GM18870 (cell line): ENCODE data around the gene PPARD.
A peak's percentile ranks its signal among the peaks of the same experiment; 100 is the strongest.
"Not testable (repeated sequence)": the region's sequence is repeated elsewhere in the genome, so short reads cannot be mapped to it uniquely, and the experiment has no call there.

ENCODE experiments used
- ATAC-seq: cut with Tn5 transposase; IDR thresholded peaks from one replicate; pipeline ENCODE4 v1.9.1; 2021; ENCODE audit warnings: moderate library complexity; ENCODE audit not compliant: unreplicated experiment

Gene PPARD

DNA sequence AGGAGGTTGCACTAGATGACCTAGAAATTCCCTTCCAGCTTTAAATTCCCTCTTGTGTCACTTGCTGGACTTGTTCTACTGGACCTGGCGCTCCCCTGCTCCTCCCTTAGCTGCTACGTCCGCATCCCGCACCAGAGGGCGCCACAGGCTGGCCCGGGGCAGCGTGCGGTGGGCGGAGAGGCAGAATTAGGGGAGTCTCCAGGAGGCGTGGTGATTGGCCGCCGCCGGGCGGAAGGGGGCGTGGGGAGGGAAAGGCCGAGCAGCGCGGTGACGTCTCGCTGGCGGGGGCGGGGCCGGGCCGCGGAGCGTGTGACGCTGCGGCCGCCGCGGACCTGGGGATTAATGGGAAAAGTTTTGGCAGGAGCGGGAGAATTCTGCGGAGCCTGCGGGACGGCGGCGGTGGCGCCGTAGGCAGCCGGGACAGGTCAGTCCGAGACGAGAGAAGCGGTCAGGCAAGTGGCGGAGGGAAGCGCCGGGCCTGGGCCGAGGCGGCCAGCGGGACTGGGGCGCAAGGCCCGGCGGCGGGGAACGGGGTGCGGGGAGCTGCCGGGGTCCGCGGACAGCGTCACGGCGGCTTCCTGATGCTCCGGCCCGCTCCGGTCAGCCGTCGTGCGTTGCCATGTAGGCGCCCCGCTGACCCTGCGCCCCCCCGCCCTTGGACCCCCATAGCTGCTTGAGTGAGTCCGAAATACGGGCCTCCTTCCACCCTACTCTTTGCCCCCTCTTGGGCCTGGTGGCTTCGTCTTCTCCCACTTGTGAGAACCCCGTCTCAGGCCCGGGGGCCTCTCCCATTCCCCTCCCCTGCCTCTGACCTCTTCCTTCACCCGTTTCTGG, at the start of gene PPARD:
PPARD (plus strand) TSS at position 301 of the 834 bp plus-strand sequence. CDS start 68,530 bp downstream, outside the sequence.
- ATAC-seq = peak; percentile 79

DNA sequence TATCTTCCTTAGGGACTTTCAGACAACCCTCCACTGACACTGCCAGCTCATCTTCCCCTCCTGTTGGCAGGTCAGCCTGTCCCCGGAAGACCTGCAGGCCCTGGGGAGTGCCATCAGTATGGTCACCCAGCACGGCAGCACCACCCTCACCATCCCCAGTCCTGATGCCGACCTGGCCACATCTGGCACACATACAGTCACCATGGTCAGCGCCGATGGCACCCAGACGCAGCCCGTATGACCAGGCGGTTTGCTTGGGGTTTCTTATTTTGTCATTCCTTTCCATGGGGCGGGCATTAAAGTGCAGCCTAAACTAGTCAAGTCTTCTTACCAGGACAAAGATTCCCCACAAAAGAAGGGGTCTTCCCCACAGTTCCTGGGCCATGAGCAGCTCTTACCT, 48.7 kb upstream of the PPARD start:
- ATAC-seq = no peak

DNA sequence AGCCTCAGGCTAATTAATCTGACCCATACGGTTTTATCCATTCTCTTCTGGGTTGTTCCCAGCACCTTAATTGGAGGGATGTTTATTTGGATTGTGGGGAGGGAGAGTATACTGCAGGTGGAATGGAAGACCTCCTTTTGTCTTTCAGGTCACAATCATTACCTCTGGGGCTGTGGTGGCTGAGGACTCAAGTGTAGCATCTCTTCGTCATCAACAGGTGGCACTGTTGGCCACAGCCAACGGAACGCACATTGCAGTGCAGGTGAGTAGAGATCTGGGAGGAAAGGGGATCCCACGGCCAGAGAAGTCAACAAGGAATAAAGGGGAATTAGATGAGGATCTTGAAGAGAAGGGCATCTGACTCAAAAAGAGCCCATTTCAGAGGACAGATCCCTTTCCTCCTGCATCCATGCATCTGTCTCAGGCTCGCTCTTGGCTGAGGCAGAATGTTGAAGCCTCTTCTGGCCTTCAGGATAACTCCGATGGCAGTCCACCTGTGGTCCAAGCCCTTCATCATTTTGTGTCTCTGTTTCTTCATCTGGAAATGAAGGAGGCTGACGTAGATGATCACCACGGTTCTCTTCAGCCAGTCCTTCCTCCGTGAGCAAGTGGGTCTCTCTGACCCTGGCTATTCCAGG, 47.9 kb upstream of the PPARD start:
- ATAC-seq = no peak

DNA sequence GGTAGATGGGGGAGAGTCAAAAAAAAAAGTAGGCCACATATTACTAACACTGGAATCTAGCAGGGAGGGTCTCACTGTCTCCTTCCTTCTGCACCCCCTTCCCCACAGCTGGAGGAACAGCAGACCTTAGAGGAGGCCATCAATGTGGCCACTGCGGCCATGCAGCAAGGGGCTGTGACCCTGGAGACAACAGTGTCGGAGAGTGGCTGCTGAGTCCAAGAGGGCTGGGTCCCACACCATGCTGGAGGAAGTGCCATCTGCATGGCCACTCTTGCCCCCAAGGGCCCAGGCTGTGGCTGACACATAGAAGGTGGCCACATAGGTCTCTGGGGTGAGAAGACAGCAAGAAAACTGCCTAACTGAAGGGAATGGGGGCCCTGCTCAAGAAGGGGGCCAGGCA, 47.3 kb upstream of the PPARD start:
- ATAC-seq = no peak

DNA sequence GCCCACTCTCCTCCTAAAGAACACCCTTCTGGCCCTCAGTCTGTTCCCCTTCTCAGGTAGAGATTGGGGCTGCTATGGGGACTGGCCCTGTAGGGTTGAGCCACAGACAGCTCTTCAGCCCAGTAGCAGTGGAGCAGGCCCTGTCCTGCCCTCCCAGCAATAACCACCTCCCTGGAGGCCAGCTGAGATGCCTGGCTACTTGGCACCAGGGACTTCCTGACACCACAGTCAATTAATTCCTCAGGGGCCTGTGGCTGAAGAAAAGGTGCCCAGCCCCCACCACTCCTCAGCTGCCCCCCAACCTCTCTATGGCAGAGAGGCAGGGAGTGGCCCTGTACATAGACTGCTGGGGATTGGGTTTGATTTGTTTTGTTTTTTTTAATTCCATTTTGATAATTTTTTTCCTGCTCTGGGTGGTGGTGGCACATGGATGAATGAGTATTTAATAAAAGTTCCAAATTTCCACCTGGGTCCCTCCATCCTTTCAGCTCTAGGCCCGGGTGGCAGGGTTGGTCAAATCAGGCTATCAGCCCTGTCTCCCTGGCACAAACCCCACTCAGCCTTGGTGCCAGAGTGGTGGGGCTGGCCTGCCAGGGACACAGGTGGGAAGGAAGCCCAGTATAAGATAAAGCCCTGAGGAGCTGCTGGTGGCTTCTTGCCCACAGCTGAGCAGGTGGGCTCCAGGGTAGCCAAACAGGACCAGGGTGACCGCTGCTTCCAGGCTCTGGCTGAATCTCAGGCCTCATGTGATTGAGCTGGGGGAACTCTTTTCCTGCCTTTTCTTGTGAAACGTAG, 46.6 kb upstream of the PPARD start:
- ATAC-seq = no peak

DNA sequence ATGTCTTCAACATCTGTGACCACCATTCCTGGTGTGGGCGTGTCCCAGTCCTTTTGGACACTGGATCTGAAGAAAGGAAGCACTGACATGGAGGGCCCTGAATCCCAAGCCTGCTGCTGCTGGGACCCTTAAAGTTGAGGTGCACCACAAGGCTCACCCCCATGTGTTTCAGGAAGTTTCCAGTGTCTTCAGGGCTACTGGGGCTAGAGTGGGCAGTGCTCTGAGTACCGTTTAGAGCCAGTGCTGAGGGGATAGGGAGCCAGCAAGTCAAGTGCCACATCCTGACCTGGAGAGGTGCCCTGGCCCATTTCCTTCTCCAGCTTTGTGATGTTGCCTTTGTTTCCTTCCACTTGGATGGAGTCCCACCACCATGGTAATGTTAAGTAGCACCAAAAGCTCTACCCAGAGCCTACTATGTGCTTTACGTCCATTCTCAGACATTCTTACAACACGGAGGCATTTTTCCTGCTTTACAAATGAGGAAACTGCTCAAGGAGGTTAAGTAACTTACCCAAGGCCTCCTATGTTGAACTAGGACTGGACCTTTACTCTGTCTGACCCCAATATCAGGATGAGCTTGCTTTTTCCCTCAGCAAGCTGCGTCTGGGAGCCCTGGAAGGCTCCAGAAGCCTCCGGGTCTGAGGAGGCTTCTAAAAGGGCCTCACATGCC, 45.3 kb upstream of the PPARD start:
- peak; percentile 8 for ATAC-seq

DNA sequence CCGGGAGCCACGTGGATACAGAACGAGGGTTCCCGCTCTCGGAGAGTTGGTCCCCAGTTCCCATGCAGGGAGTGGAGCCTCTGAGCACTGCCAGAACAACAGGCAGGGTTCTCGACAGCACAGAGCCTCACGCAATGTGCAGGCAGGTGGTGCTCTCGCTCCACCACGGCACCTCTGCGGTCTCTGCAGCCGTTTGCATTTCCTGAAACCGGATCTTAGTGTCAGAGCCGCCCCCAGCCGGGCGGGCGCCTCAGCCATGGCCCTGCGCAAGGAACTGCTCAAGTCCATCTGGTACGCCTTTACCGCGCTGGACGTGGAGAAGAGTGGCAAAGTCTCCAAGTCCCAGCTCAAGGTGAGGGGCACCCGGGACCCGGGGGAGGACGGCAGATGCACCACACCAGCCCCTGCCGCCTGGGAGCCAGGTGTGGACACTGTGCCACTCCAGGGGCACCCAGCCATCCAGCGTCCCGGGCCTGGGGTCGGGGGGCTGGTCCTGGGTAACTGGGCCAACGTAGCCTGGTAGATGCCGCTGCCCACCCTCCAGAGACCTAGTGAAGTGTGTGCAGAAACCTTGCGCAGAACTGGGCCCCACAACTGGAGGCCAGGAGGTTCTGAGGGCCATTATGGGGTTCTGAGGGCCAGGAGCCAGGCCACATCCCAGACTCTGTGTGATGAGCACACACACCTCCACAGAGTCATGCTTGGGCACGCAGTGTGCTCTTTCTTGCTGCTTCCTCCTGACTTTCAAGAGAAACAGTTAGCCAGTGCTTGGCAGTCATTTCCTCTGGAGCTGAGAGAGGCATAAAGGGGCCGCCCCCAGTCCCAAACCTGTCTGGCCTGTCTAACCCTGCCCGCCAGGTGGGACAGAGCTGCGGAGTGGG, 44.5 kb upstream of the PPARD start, which contains the start of gene DEF6:
DEF6 (plus strand) TSS at position 218 of the 881 bp plus-strand sequence; CDS start at position 257, 39 bp downstream.
- ATAC-seq = peak; percentile 73

DNA sequence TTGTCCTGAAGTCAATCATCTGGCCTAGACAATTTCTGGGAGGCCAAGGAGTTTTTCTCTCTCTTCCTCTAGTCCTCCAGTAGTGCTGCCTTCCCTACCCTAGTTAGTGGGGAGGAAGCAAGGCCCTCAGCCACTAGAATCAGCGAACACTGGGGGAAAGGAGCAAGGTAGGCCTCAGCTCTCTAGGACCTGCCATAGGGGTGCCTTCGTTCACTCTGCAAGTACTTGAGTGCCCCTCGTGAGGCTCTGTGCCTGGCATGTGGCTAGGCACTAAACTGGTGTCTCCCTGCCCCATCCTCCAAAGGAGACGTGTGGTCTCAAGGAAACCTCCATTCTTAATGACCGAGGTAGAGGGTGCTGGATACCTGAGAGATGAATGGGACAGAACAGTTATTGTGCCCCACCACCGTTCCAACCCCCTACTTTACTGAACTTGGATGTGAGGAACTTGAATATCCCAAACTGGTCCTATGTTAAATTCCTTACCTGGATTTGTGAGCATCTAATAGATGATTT, 43.7 kb upstream of the PPARD start:
- no peak for ATAC-seq

DNA sequence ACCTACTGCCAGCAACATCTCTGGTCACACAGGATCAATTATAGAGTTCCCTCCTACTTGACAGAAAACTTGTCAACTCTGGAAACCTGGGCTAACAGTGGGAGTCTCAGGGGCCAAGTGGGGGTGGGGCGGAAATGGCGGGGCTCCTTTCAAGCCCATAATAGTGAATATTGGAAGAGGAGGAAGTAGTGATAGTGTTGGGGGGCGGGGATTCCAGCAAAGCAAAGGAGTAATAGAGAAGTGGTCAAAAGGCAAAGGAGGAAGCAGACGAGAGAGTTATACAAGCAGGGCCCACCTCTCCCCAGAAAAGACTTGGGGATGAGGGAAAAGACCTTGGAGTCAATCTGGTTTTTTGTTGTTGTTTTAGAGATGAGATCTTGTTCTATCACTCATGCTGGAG, 42.7 kb upstream of the PPARD start:
- ATAC-seq = no peak

DNA sequence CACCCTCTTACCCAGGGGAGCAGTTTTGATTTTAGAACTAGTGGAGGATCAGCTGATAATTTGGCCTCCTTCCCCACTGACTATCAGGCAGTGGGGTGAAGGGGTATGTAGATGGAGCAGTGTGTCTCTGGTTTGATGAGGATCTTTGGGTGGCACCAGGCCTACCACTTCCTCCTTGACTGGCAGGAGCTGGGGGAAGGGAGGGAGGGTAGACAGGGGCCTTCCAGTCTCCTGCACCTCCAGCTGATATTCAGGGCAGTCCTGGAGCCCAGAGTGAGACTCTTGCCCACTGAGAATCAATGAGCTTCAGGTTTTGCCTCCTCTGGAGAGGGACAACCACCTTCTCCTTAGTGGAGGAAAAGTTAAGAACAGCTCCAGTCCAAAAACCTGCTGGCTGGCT, 41.5 kb upstream of the PPARD start:
- ATAC-seq = no peak

DNA sequence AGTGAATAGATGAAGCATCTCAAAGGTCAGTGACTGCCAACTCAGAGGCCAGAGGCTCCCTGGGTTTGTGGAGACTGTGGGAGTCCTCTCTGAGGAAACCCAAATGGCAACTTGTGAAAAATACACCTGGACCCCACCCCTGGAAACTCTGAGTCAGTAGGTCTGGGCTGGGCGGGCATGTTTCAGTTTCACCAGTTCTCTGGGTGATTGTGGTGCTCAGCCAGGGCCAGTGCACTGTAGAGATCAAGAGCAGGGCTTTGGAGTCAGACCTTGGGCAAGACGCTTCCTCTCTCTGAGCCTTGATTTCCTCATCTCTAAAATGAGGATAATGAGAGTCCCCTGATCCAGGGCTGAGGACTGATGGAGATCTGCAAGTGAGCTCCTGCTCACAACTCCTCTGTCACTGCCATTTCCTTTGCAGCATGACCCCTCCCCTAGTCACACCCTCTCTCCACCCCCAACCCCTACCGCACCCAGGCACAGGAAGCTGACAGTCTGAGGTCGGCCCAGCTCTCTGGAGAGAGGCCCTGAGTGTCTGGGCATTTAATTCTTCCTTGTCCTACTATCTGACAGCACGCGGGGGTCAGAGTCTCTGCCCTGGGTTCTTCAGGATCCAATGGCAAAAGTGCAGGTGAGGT, 39.6 kb upstream of the PPARD start:
- peak; percentile 61 for ATAC-seq

DNA sequence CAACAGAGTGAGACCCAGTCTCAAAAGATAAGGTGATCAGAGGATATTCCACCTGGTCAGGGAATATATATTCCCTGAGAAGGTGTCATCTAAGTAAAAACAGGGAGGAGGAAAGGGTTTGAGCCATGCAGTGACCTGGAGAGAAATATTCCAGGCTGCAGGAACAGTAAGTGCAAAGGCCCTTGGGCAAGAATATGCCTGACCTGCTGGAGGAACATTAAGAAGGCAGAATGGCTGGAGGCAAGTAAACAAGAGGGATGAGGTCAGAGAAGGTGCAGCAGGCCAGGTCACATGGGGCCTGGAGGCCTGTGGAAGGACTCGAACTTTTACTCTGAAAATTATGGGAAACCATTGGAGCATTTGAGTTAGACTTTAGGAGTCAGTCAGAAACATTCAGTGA, 38.1 kb upstream of the PPARD start:
- ATAC-seq = no peak

DNA sequence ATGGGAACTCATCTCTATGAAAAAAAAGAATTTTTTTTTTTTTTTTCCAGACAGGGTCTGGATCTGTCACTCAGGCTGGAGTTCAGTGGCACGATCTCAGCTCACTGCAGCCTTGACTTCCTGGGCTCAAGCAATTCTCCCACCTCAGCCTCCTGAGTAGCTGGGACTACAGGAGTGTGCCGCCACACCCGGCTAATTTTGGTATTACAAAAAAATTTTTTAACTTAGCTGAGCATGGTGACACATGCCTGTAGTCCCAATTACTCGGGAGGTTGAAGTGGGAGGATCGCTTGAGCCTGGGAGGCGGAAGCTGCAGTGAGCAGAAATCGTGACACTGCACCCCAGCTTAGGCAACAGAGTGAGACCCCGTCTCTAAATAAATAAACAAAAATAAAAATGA, 37.2 kb upstream of the PPARD start:
- ATAC-seq = no peak

DNA sequence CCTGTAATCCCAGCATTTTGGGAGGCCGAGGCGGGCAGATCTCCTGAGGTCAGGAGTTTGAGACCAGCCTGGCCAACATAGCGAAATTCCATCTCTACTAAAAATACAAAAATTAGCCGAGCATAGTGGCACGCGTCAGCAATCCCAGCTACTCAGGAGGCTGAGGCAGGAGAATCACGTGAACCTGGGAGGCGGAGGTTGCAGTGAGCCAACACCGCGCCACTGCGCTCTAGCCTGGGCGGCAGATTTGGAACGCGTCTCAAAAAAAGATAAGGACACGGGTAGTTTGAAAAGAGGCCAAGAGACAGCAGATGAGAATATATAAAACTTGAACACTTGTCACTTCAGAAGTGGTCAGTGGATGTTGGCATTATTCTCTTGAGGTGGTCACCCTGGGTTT, 35.2 kb upstream of the PPARD start:
- ATAC-seq = not testable (repeated sequence)

DNA sequence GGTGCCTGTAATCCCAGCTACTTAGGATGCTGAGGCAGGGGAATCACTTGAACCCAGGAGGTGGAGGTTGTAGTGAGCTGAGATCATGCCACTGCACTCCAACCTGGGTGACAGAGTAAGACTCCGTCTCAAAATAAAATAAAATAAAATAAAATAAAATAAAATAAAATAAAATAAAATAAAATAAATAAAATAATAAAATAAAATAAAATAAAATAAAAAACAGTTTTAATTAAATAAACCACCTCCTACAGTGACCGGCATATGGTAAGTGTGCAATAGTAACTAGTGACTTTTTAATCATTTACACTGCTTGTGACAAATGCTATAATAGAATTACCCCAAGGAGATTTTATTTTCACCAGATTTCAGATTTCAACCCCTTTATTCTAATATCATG, 33.8 kb upstream of the PPARD start:
- not testable (repeated sequence) for ATAC-seq

DNA sequence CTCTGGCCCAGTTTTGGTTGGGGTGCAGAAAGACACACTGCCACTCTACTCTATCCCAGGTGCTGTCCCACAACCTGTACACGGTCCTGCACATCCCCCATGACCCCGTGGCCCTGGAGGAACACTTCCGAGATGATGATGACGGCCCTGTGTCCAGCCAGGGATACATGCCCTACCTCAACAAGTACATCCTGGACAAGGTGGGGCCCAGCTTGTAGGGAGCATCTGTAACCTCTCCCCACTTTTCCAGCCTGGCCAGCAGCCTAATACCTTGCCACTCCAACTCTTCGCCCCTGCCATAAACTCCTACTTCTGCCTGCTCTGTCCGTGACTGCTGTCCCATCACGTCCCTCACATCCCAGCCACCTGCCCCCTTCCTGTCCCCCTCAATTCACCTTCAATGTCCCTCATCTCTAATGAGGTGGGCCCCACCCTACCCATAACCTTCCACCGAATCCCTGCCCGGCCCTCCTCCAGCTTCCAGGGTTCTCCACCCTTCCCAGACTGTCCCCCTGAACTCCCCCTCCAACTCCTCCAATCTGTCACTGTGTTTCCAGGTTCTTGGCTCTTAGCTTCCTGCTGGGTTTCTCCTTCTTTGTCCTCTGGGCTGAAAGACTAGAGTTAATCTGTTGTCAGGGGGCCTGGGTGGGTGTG, 32.6 kb upstream of the PPARD start:
- ATAC-seq = no peak

DNA sequence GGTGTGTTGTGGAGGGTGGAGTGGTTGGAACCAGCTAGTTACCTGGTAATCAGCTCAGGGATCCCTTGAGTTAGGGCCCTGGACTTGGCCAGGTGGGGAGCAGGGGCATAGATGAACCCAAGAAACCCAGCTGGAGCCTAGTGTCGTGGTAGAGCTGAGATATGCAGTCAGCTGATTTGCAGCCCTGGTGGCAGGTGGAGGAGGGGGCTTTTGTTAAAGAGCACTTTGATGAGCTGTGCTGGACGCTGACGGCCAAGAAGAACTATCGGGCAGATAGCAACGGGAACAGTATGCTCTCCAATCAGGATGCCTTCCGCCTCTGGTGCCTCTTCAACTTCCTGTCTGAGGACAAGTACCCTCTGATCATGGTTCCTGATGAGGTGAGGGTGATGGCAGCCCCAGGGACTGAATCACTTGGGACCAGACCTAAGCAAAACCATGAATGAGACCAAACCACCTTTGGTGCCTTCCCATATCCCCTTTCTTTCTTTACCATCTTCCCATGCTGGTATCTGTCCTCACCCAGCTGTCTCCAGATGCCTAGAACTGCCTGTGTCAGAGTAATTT, 32.0 kb upstream of the PPARD start:
- no peak for ATAC-seq

DNA sequence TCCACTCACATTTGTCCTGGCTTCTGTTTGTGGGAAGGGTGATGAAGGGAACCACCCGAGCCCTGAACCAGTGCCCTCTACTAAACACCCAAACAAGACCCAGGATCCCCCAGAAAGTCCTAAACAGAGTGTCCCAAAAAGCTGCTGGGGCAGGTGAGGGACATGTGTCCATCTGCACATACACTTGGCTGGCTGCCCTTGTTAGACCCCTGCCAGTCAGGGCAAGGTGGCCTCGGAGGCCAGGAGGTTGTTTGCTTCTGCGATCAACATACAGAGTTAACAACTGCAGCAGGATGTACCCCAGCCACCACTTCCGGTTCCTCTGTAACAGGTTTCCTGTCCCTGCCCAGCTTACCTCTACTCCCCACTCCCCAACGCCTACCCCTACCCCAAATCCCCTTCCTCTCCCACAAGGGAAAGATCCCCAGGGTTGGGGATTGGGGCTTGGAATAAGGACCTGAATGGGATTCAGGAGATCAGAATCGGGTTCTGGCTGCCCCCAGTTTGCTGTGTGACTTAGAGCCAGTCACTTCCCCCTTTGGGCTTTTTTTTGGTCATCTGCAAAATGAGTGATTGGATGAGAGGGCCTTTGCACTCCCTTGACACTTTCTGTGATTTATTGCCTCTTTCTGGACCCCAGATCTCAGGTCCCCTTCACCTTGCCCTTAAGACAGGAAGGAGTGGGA, 30.8 kb upstream of the PPARD start:
- no peak for ATAC-seq
